Measurements from ENCODE around the gene SDHAF1.
A peak's percentile ranks its signal among the peaks of the same experiment; 100 is the strongest.

SDHAF1 gene

GRCh38 chr19:35986111-35986510 lies 8.9 kb upstream of the SDHAF1 start:
- Mint-ChIP-seq H3K9me3 (no peaks in the 10 kb centered on the region), H3K27me3 (ENCODE audit: low read depth, poor library complexity) (peaks cover 92% of the 10 kb centered on the region), H3K27ac (no peak overlapping the region), H3K4me1 (peaks cover 5% of the 10 kb centered on the region), H3K4me3 (peak overlapping the region; percentile 65), H3K36me3 (ENCODE audit: low read depth) (no peaks in the 10 kb centered on the region)
- no peak for DNase-seq
- TF ChIP-seq CTCF (IDR thresholded peaks at IDR 0.05): no peak

GRCh38 chr19:35986664-35987570 lies 8.1 kb upstream of the SDHAF1 start:
- H3K27ac Mint-ChIP-seq: no peak overlapping the region
- peak; percentile 60 for DNase-seq
- H3K36me3 Mint-ChIP-seq (ENCODE audit: low read depth): no peaks in the 10 kb centered on the region
- H3K9me3 Mint-ChIP-seq: no peaks in the 10 kb centered on the region
- peaks cover 93% of the 10 kb centered on the region for H3K27me3 Mint-ChIP-seq (ENCODE audit: low read depth, poor library complexity)
- H3K4me1 Mint-ChIP-seq: peaks cover 5% of the 10 kb centered on the region
- peak overlapping the region; percentile 78 for H3K4me3 Mint-ChIP-seq
- no peak for TF ChIP-seq CTCF (IDR thresholded peaks at IDR 0.05)

- DNase-seq: no peak
- Mint-ChIP-seq H3K4me3 (no peak overlapping the region), H3K4me1 (peaks cover 5% of the 10 kb centered on the region), H3K27ac (no peak overlapping the region), H3K9me3 (no peaks in the 10 kb centered on the region), H3K36me3 (ENCODE audit: low read depth) (no peaks in the 10 kb centered on the region), H3K27me3 (ENCODE audit: low read depth, poor library complexity) (peaks cover 92% of the 10 kb centered on the region)
- TF ChIP-seq CTCF (IDR thresholded peaks at IDR 0.05): no peak
Measured at GRCh38 chr19:35987571-35987896, 7.5 kb upstream of the SDHAF1 start.

- Mint-ChIP-seq H3K4me3 (no peak overlapping the region), H3K27ac (no peak overlapping the region), H3K27me3 (ENCODE audit: low read depth, poor library complexity) (peaks cover 87% of the 10 kb centered on the region), H3K36me3 (ENCODE audit: low read depth) (no peaks in the 10 kb centered on the region), H3K9me3 (no peaks in the 10 kb centered on the region), H3K4me1 (peaks cover 5% of the 10 kb centered on the region)
- no peak for TF ChIP-seq CTCF (IDR thresholded peaks at IDR 0.05)
- no peak for DNase-seq
Measured at GRCh38 chr19:35988824-35989223, 6.2 kb upstream of the SDHAF1 start.

GRCh38 chr19:35990156-35990555 lies 4.8 kb upstream of the SDHAF1 start:
- no peak for TF ChIP-seq CTCF (IDR thresholded peaks at IDR 0.05)
- Mint-ChIP-seq H3K36me3 (ENCODE audit: low read depth) (no peaks in the 10 kb centered on the region), H3K9me3 (no peaks in the 10 kb centered on the region), H3K27me3 (ENCODE audit: low read depth, poor library complexity) (peaks cover 78% of the 10 kb centered on the region), H3K4me1 (peaks cover 10% of the 10 kb centered on the region), H3K4me3 (no peak overlapping the region), H3K27ac (no peak overlapping the region)
- DNase-seq: no peak

Measured in nephron progenitor cell (in vitro differentiated cells).